UCSD-AML1 (cell line): Measurements from ENCODE around the gene TCFL5.

Experiments used
- DNase-seq: peaks from one replicate; lab custom pipeline; 2025; ENCODE audit not compliant: unreplicated experiment; lab: John Stamatoyannopoulos, UW

TCFL5 gene

GRCh38 chr20:62799459-62799858, 62.2 kb downstream of the TCFL5 start:
- no peak for DNase-seq

- DNase-seq, result no peak
Measured at GRCh38 chr20:62799036-62799435, 62.6 kb downstream of the TCFL5 start.

GRCh38 chr20:62797671-62798532, 63.7 kb downstream of the TCFL5 start:
- no peak for DNase-seq

GRCh38 chr20:62796699-62797491, 64.7 kb downstream of the TCFL5 start:
- no peak for DNase-seq

GRCh38 chr20:62795023-62795761, 66.4 kb downstream of the TCFL5 start:
- peak; percentile 65 for DNase-seq

- peak; percentile 99 for DNase-seq
Measured at GRCh38 chr20:62794007-62794724, 67.5 kb downstream of the TCFL5 start.

GRCh38 chr20:62793757-62794006, 67.9 kb downstream of the TCFL5 start:
- no peak for DNase-seq

GRCh38 chr20:62792940-62793756, 68.5 kb downstream of the TCFL5 start:
- no peak for DNase-seq

GRCh38 chr20:62792182-62792939, 69.3 kb downstream of the TCFL5 start:
- DNase-seq, result no peak

- peak; percentile 89 for DNase-seq
Measured at GRCh38 chr20:62791301-62792181, 70.1 kb downstream of the TCFL5 start.
